GM23248 (cell line): ENCODE data around the gene LDLRAD4. TPM values are rescaled to one million over a fixed set of nuclear protein-coding genes. Genes with fewer than 3 reads are reported as not detected.

Experiments used
- DNase-seq: peaks from one replicate; pipeline ENCODE4 v3.0.0-alpha.2; 2015
- H2AFZ ChIP-seq: fragments of 200-600 bp; sonication (generic); 2 replicates; pipeline ENCODE4 v1.6.1; 2016; ENCODE audit warnings: antibody characterized with exemption
- H3F3A ChIP-seq: fragments of 200-600 bp; sonication (generic); 2 replicates; pipeline ENCODE4 v1.6.1; 2016; ENCODE audit warnings: mild to moderate bottlenecking, antibody characterized with exemption, mixed run types; ENCODE audit not compliant: insufficient read depth
- H3K27ac ChIP-seq: fragments of 200-600 bp; sonication (generic); 2 replicates; pipeline ENCODE4 v1.5.1; 2016; ENCODE audit warnings: mild to moderate bottlenecking
- H3K27me3 ChIP-seq: fragments of 200-600 bp; sonication (generic); replicated peaks from 2 replicates; pipeline ENCODE4 v1.6.1; 2016; ENCODE audit warnings: mild to moderate bottlenecking; ENCODE audit not compliant: insufficient read depth
- H3K36me3 ChIP-seq: fragments of 200-600 bp; sonication (generic); 2 replicates; pipeline ENCODE4 v1.6.1; 2016; ENCODE audit warnings: low read depth, mild to moderate bottlenecking
- H3K4me1 ChIP-seq: fragments of 200-600 bp; sonication (generic); 2 replicates; pipeline ENCODE4 v1.6.1; 2016; ENCODE audit warnings: mild to moderate bottlenecking; ENCODE audit not compliant: insufficient read depth
- H3K4me2 ChIP-seq: fragments of 200-600 bp; sonication (generic); one replicate; pipeline ENCODE4 v1.6.1; 2016; ENCODE audit warnings: mild to moderate bottlenecking; ENCODE audit not compliant: unreplicated experiment
- H3K4me3 ChIP-seq: fragments of 200-600 bp; sonication (generic); 2 replicates; pipeline ENCODE4 v1.5.1; 2016; ENCODE audit warnings: mild to moderate bottlenecking
- H3K79me2 ChIP-seq: fragments of 200-600 bp; sonication (generic); 2 replicates; pipeline ENCODE4 v1.6.1; 2016; ENCODE audit warnings: mild to moderate bottlenecking; ENCODE audit not compliant: insufficient read depth
- H3K9ac ChIP-seq: fragments of 200-600 bp; sonication (generic); 2 replicates; pipeline ENCODE4 v1.6.1; 2016; ENCODE audit warnings: mild to moderate bottlenecking
- H3K9me2 ChIP-seq: fragments of 200-600 bp; sonication (generic); 2 replicates; pipeline ENCODE4 v1.6.1; 2016; ENCODE audit warnings: mixed run types, mild to moderate bottlenecking, moderate library complexity; ENCODE audit not compliant: insufficient read depth
- H3K9me3 ChIP-seq: fragments of 200-600 bp; sonication (generic); one replicate; pipeline ENCODE4 v1.6.1; 2017; ENCODE audit warnings: low read depth
- H4K20me1 ChIP-seq: fragments of 200-600 bp; sonication (generic); 2 replicates; pipeline ENCODE4 v1.6.0; 2016; ENCODE audit not compliant: insufficient read depth
- EZH2 ChIP-seq: fragments of 200-600 bp; sonication (generic); IDR thresholded peaks from 2 replicates; pipeline ENCODE4 v1.6.1; 2018; ENCODE audit warnings: antibody characterized with exemption, mild to moderate bottlenecking; ENCODE audit not compliant: insufficient read depth, poor library complexity, severe bottlenecking
- EZH2phosphoT487 ChIP-seq: fragments of 200-600 bp; sonication (generic); IDR thresholded peaks from 2 replicates; pipeline ENCODE4 v1.6.1; 2018; ENCODE audit warnings: antibody characterized with exemption, moderate library complexity, mild to moderate bottlenecking, low read depth; ENCODE audit not compliant: insufficient read depth
- WGBS, 2 experiments: methylation state at CpG; one replicate each; pipeline ENCODE4 v1.1.6; 2015 to 2017; ENCODE audit warnings: low lambda C conversion rate in 2 of 2, low coverage in 1 of 2; ENCODE audit errors: missing lambda C conversion rate in 2 of 2; 5-methylcytosine and 5-hydroxymethylcytosine counted together
- in situ Hi-C: fragments of 300-500 bp; cut with MboI; formaldehyde crosslinking; loops from 2 replicates; pipeline ENCODE4 v1.15.0; 2020
- polyA plus RNA-seq: library from polyadenylated mRNA; unstranded; fragments of >200 nt; fragmentation: Nextera tagmentation; extraction: Ambion mirVana; gene quantifications from 2 replicates; pipeline ENCODE4 v1.2.1, GENCODE V29; 2016
- total RNA-seq: library from RNA; depleted of rRNA; stranded (reverse); fragments of >200 nt; shearing (Covaris generic); gene quantifications from 2 replicates; pipeline ENCODE4 v1.2.3, GENCODE V29; 2014

LDLRAD4 gene
- total and polyA plus RNA-seq, 2 experiments from 2014 or later = not detected

GRCh38 chr18:13446024-13446423 lies 227.5 kb downstream of the LDLRAD4 start:
- Histone ChIP-seq H3K79me2 (no peaks in the 10 kb centered on the region), H3K4me2 (no peak overlapping the region)
- in situ Hi-C loops = no loop called here

DNA sequence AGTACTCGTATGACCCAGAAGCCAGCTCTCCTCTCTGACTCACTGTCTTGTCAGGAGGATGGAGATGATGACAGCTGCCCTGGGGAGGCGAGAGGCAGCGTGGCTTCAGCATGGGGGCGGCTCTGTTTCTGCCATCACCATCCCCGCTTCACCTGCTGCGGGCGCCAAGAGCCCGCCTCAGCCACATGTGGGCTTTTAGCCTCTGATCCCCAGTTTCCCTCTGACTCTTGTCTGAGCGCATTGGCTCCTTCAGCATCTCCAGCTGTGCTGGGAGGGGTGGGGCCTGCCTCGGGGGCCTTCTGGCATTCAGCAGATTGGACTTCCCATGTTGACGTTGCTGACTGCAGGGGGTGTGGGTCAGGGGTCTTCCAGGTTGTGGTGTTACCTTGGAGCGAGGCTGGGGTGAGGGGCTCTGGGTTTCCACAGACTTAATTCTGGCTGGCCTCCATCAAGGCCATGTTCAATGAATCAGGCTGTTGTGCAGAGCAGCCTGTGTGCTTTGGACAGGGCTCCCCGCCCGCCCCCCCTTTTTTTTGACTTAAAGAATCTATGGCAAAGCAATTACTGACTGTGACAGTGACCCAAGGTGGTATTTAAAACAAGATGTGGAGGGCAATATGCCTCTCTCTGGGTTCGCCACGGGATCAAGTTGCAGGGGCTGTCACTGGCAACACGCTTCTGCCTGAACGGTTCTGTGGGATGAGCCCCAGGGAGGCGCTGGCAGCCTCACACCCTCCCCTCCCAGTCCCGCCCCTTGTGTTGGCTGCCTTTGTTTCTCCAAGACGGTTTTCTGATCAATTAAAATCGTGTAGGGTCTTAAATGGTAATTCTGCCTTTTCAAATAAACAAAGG lies 228.3 kb downstream of the LDLRAD4 start:
- 0 out of 2 replicates have a peak overlapping the region, but pooled peaks have one; percentile 55 for H2AFZ ChIP-seq
- peak overlapping the region; percentile 24 for H3K27ac ChIP-seq
- no peaks in the 10 kb centered on the region for H3F3A ChIP-seq
- H3K4me3 ChIP-seq = peak overlapping the region; percentile 64
- peaks cover 10% of the 10 kb centered on the region for H3K4me1 ChIP-seq
- in situ Hi-C loops = no loop called here
- peak overlapping the region; percentile 87 for H3K4me2 ChIP-seq
- H3K9ac ChIP-seq = peak overlapping the region; percentile 34
- H3K79me2 ChIP-seq = no peaks in the 10 kb centered on the region
- no peaks in the 10 kb centered on the region for H3K9me3 ChIP-seq
- H3K9me2 ChIP-seq = no peaks in the 10 kb centered on the region
- no peaks in the 10 kb centered on the region for H4K20me1 ChIP-seq
- 4 to 8% methylated on average over 17 to 22 of the region's 22 CpGs for WGBS, 2 experiments
- no peaks in the 10 kb centered on the region for H3K36me3 ChIP-seq
- no peak for TF ChIP-seq EZH2
- no peak for TF ChIP-seq EZH2phosphoT487
- peak; percentile 29 for DNase-seq
- H3K27me3 ChIP-seq = peaks cover 5% of the 10 kb centered on the region; the same call in 1 of the 2 replicates

More at GRCh38 chr18:13446024-13446423, 227.5 kb downstream of the LDLRAD4 start:
- Histone ChIP-seq H3K4me3 (no peak overlapping the region), H3K36me3 (no peaks in the 10 kb centered on the region), H3K27me3 (peaks cover 5% of the 10 kb centered on the region; the same call in 1 of the 2 replicates), H3K9me3 (no peaks in the 10 kb centered on the region), H4K20me1 (no peaks in the 10 kb centered on the region), H3K9me2 (no peaks in the 10 kb centered on the region), H3K9ac (no peak overlapping the region), H3K4me1 (peaks cover 10% of the 10 kb centered on the region), H2AFZ (no peak overlapping the region), H3K27ac (no peak overlapping the region), H3F3A (no peaks in the 10 kb centered on the region)
- no peak for TF ChIP-seq EZH2
- TF ChIP-seq EZH2phosphoT487 = no peak
- WGBS, 2 experiments = 92 to 96% methylated on average over 6 of the region's 6 CpGs
- no peak for DNase-seq

- H3F3A ChIP-seq = no peaks in the 10 kb centered on the region
- 21 to 22% methylated on average over 22 of the region's 22 CpGs for WGBS, 2 experiments
- H2AFZ ChIP-seq = peak overlapping the region; percentile 55
- H3K27ac ChIP-seq = peak overlapping the region; percentile 47
- no peaks in the 10 kb centered on the region for H3K36me3 ChIP-seq
- TF ChIP-seq EZH2 (no peak), EZH2phosphoT487 (no peak)
- peak overlapping the region; percentile 64 for H3K4me3 ChIP-seq
- peak overlapping the region; percentile 87 for H3K4me2 ChIP-seq
- no peaks in the 10 kb centered on the region for H3K9me3 ChIP-seq
- peaks cover 5% of the 10 kb centered on the region; the same call in 1 of the 2 replicates for H3K27me3 ChIP-seq
- H3K79me2 ChIP-seq = no peaks in the 10 kb centered on the region
- H4K20me1 ChIP-seq = no peaks in the 10 kb centered on the region
- peaks cover 10% of the 10 kb centered on the region for H3K4me1 ChIP-seq
- in situ Hi-C loops = no loop called here
- no peaks in the 10 kb centered on the region for H3K9me2 ChIP-seq
- H3K9ac ChIP-seq = peak overlapping the region; percentile 34
- peak; percentile 96 for DNase-seq
These were observed 229.2 kb downstream of the LDLRAD4 start for GRCh38 chr18:13447621-13448334.

GRCh38 chr18:13448335-13448795 lies 229.8 kb downstream of the LDLRAD4 start:
- H3K9me3 ChIP-seq = no peaks in the 10 kb centered on the region
- H3K79me2 ChIP-seq = no peaks in the 10 kb centered on the region
- no peaks in the 10 kb centered on the region for H3F3A ChIP-seq
- DNase-seq = no peak
- H3K27ac ChIP-seq = no peak overlapping the region
- H4K20me1 ChIP-seq = no peaks in the 10 kb centered on the region
- peaks cover 5% of the 10 kb centered on the region; the same call in 1 of the 2 replicates for H3K27me3 ChIP-seq
- H3K36me3 ChIP-seq = no peaks in the 10 kb centered on the region
- H2AFZ ChIP-seq = no peak overlapping the region
- WGBS, 2 experiments = 89 to 90% methylated on average over 17 to 19 of the region's 19 CpGs
- peak overlapping the region; percentile 26; the same call in 1 of the 2 replicates for H3K9ac ChIP-seq
- no peaks in the 10 kb centered on the region for H3K9me2 ChIP-seq
- peak overlapping the region; percentile 87 for H3K4me2 ChIP-seq
- TF ChIP-seq EZH2 = no peak
- TF ChIP-seq EZH2phosphoT487 = no peak
- H3K4me1 ChIP-seq = peaks cover 10% of the 10 kb centered on the region
- in situ Hi-C loops = no loop called here
- H3K4me3 ChIP-seq = no peak overlapping the region
